HCT116 (cell line): Measurements from ENCODE around the gene HEXA. TPM values are rescaled to one million over a fixed set of nuclear protein-coding genes. Genes with fewer than 3 reads are reported as not detected.

Source experiments
- ATAC-seq: fragments of 200-7000 bp; cut with Tn5 transposase; 2 replicates; pipeline ENCODE4 v1.9.1; 2020; ENCODE audit warnings: mild to moderate bottlenecking, moderate library complexity
- BruUV-seq: library from RNA; stranded (reverse); fragments of 400-500 nt; replicated peaks from 2 replicates; lab custom pipeline; 2021; lab: Mats Ljungman, UMichigan
- CTCF ChIA-PET: fragments of 300-600 bp; sonication (Branson Sonifier 250); formaldehyde crosslinking; loops from one replicate; lab custom pipeline; 2021; ENCODE audit warnings: antibody characterized with exemption; lab: Charles Lee
- POLR2A ChIA-PET: fragments of 300-600, 350-600 bp; sonication (Branson Sonifier 250); formaldehyde crosslinking; loops from one replicate; lab custom pipeline; 2021; ENCODE audit warnings: antibody characterized with exemption; lab: Charles Lee
- RAD21 ChIA-PET, 2 experiments: fragments of 300-600 bp; sonication (Branson Sonifier 250); formaldehyde crosslinking; loops; one replicate each; lab custom pipeline; 2023; ENCODE audit warnings: low total read pairs in 2 of 2; ENCODE audit not compliant: uncharacterized antibody in 2 of 2, unreplicated experiment in 2 of 2, low non-redundant PET in 1 of 2; lab: Charles Lee
- DNase-seq: peaks from one replicate; pipeline ENCODE4 v3.0.0-alpha.2; 2010; ENCODE audit warnings: low read depth, low spot score
- H2AFZ ChIP-seq: fragments of 200-600 bp; shearing (Covaris generic), sonication (generic); 2 replicates; pipeline ENCODE4 v1.6.1; 2017; ENCODE audit warnings: low read depth, mixed run types, mixed read lengths, antibody characterized with exemption, low read length; ENCODE audit not compliant: poor library complexity, severe bottlenecking
- H3K27ac ChIP-seq: 2 replicates; pipeline ENCODE4 v1.5.1; 2012; ENCODE audit warnings: low read depth, low read length
- H3K27me3 ChIP-seq: fragments of 200-600 bp; sonication (generic); 2 replicates; pipeline ENCODE4 v1.6.1; 2016; ENCODE audit warnings: mixed run types, low read length, mixed read lengths; ENCODE audit not compliant: insufficient read depth
- H3K36me3 ChIP-seq, 2 experiments: fragments of 200-500 bp in 1 of 2; fragments of 200-600 bp in 1 of 2; sonication (Bioruptor generic) in 1 of 2; sonication (generic) in 1 of 2; 2 replicates each; pipeline versions ENCODE4 v1.5.1 to v1.6.1; 2014 to 2016; ENCODE audit warnings: low read length in 2 of 2, inconsistent platforms in 1 of 2, mixed read lengths in 1 of 2, mixed run types in 1 of 2; ENCODE audit not compliant: insufficient read depth in 2 of 2, control insufficient read depth in 1 of 2
- H3K4me1 ChIP-seq, 2 experiments: fragments of 200-600 bp in 1 of 2; sonication (generic) in 1 of 2; 2 replicates each; pipeline versions ENCODE4 v1.5.1 to v1.6.1; 2012 to 2017; ENCODE audit warnings: low read length in 2 of 2, inconsistent platforms in 1 of 2, mild to moderate bottlenecking in 1 of 2, mixed read lengths in 1 of 2, mixed run types in 1 of 2, moderate library complexity in 1 of 2; ENCODE audit not compliant: insufficient read depth in 2 of 2, control insufficient read depth in 1 of 2
- H3K4me2 ChIP-seq: fragments of 200-600 bp; sonication (generic); 2 replicates; pipeline ENCODE4 v1.6.1; 2017; ENCODE audit warnings: mixed run types, low read length, mixed read lengths
- H3K4me3 ChIP-seq, 2 experiments: fragments of 200-600 bp in 1 of 2; sonication (generic) in 1 of 2; replicated peaks in 1 of 2; 2 replicates each; pipeline ENCODE4 v1.5.1; 2011 to 2016; ENCODE audit warnings: low read length in 2 of 2, control low read depth in 1 of 2, low read depth in 1 of 2, mild to moderate bottlenecking in 1 of 2, mixed read lengths in 1 of 2, mixed run types in 1 of 2
- H3K79me2 ChIP-seq: fragments of 200-600 bp; sonication (generic); 2 replicates; pipeline ENCODE4 v1.6.1; 2017; ENCODE audit warnings: mild to moderate bottlenecking, mixed run types, low read length, moderate library complexity, mixed read lengths; ENCODE audit not compliant: insufficient read depth
- H3K9ac ChIP-seq: fragments of 200-600 bp; sonication (generic); 2 replicates; pipeline ENCODE4 v1.6.1; 2016; ENCODE audit warnings: low read length, mixed read lengths
- H3K9me2 ChIP-seq: fragments of 200-600 bp; sonication (generic), shearing (Covaris generic); 2 replicates; pipeline ENCODE4 v1.6.1; 2017; ENCODE audit warnings: mixed run types, mild to moderate bottlenecking, moderate library complexity; ENCODE audit not compliant: insufficient read depth
- H3K9me3 ChIP-seq, 2 experiments: fragments of 200-500 bp in 1 of 2; fragments of 200-600 bp in 1 of 2; sonication (Bioruptor generic) in 1 of 2; sonication (generic) in 1 of 2; 2 replicates each; pipeline ENCODE4 v1.6.1; 2014 to 2017; ENCODE audit warnings: low read length in 2 of 2, mixed read lengths in 2 of 2, inconsistent platforms in 1 of 2, low read depth in 1 of 2, mild to moderate bottlenecking in 1 of 2, mixed run types in 1 of 2, moderate library complexity in 1 of 2; ENCODE audit not compliant: control insufficient read depth in 1 of 2, insufficient read depth in 1 of 2
- H4K20me1 ChIP-seq: fragments of 200-600 bp; sonication (generic), shearing (Covaris generic); 2 replicates; pipeline ENCODE4 v1.6.1; 2017; ENCODE audit warnings: mixed run types, mild to moderate bottlenecking, moderate library complexity; ENCODE audit not compliant: insufficient read depth
- EGR1 ChIP-seq: IDR thresholded peaks from 2 replicates; pipeline ENCODE4 v1.6.1; 2012; ENCODE audit warnings: low read depth
- EZH2 ChIP-seq: fragments of 200-600 bp; sonication (generic); IDR thresholded peaks from 2 replicates; pipeline ENCODE4 v1.6.1; 2017; ENCODE audit warnings: antibody characterized with exemption, mixed run types
- POLR2AphosphoS5 ChIP-seq: IDR thresholded peaks from 2 replicates; pipeline ENCODE4 v1.6.1; 2011; ENCODE audit warnings: mild to moderate bottlenecking, low read depth, low read length, moderate library complexity
- RAD21 ChIP-seq: IDR thresholded peaks from 2 replicates; pipeline ENCODE4 v1.6.1; 2012; ENCODE audit warnings: low read depth, mild to moderate bottlenecking
- YY1 ChIP-seq: IDR thresholded peaks from 2 replicates; pipeline ENCODE4 v1.6.1; 2011; ENCODE audit warnings: low read length, low read depth, moderate library complexity, mild to moderate bottlenecking; ENCODE audit not compliant: insufficient replicate concordance; ENCODE audit errors: extremely low read depth
- ZFX ChIP-seq: fragments of 450-650 bp; IDR thresholded peaks from 2 replicates; pipeline ENCODE4 v1.6.1; 2017
- intact Hi-C: fragments of 100-400 bp; cut with micrococcal nuclease; formaldehyde crosslinking; loops from 2 replicates; pipeline ENCODE4 v1.10.0; 2022
- total RNA-seq: library from RNA; stranded (reverse); gene quantifications from one replicate; pipeline ENCODE4 v1.2.1, GENCODE V29; 2021; ENCODE audit not compliant: unreplicated experiment
- TF ChIP-seq, protein P1 (sequence below): IDR thresholded peaks from 2 replicates; pipeline ENCODE4 v1.6.1; 2011; ENCODE audit warnings: mild to moderate bottlenecking, low read length, moderate library complexity; ENCODE audit not compliant: insufficient replicate concordance; ENCODE audit errors: extremely low read depth
- TF ChIP-seq, protein P2 (sequence below), 3 experiments: fragments of 200-600 bp in 1 of 3; sonication (generic) in 1 of 3; IDR thresholded peaks in 2 of 3; conservative IDR thresholded peaks in 1 of 3; 2 replicates each; pipeline ENCODE4 v1.5.1; 2012 to 2017; ENCODE audit warnings: low read depth in 2 of 3, low read length in 2 of 3, antibody characterized with exemption in 1 of 3, borderline replicate concordance in 1 of 3, control low read depth in 1 of 3, mild to moderate bottlenecking in 1 of 3, mixed read lengths in 1 of 3, mixed run types in 1 of 3, moderate library complexity in 1 of 3; ENCODE audit not compliant: insufficient read depth in 1 of 3

Gene HEXA
- total RNA-seq, 1 experiment from 2014 or later: 57.1 TPM

DNA sequence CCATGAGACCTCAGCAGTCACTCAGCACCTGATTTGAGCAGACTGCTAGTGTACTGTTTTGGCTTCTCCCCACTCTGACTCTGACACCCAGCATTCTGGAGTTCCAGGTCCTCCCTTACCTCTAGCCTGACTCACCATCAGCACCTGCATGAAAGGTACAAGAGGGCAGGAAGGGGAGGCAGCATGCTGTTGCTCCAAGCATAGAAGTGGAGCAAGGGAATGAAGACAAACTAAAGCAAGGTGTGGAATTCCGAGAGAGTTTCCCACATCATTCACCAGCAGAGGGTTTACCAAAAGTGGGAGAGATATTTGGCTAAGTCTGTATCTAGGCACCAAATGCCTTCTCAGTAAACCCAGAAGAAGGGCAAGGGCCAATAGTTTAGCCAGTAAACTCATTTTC, 21.3 kb downstream of the HEXA start:
- intact Hi-C loops: no loop called here
- Histone ChIP-seq H3K79me2 (0 out of 2 replicates have a peak, but pooled peaks cover 9% of the 10 kb centered on the region), H3K4me1 (no peaks in the 10 kb centered on the region; a peak in 1 of 4 replicates), H3K27me3 (no peaks in the 10 kb centered on the region), H3K9me2 (no peaks in the 10 kb centered on the region), H3K36me3 (peaks cover 0 to 3% of the 10 kb centered on the region in 2 experiments; a peak in 2 of 4 replicates), H3K4me3 (no peak overlapping the region), H2AFZ (no peak overlapping the region), H4K20me1 (no peaks in the 10 kb centered on the region), H3K9me3 (no peaks in the 10 kb centered on the region), H3K9ac (no peak overlapping the region), H3K27ac (no peak overlapping the region), H3K4me2 (no peak overlapping the region)
- BruUV-seq: no TSS peak
- TF ChIP-seq ZFX (no peak), EZH2 (no peak), YY1 (no peak), EGR1 (no peak), RAD21 (no peak), POLR2AphosphoS5 (no peak)
- TF ChIP-seq, protein P1, sequence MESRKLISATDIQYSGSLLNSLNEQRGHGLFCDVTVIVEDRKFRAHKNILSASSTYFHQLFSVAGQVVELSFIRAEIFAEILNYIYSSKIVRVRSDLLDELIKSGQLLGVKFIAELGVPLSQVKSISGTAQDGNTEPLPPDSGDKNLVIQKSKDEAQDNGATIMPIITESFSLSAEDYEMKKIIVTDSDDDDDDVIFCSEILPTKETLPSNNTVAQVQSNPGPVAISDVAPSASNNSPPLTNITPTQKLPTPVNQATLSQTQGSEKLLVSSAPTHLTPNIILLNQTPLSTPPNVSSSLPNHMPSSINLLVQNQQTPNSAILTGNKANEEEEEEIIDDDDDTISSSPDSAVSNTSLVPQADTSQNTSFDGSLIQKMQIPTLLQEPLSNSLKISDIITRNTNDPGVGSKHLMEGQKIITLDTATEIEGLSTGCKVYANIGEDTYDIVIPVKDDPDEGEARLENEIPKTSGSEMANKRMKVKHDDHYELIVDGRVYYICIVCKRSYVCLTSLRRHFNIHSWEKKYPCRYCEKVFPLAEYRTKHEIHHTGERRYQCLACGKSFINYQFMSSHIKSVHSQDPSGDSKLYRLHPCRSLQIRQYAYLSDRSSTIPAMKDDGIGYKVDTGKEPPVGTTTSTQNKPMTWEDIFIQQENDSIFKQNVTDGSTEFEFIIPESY: no peak
- TF ChIP-seq, protein P2, sequence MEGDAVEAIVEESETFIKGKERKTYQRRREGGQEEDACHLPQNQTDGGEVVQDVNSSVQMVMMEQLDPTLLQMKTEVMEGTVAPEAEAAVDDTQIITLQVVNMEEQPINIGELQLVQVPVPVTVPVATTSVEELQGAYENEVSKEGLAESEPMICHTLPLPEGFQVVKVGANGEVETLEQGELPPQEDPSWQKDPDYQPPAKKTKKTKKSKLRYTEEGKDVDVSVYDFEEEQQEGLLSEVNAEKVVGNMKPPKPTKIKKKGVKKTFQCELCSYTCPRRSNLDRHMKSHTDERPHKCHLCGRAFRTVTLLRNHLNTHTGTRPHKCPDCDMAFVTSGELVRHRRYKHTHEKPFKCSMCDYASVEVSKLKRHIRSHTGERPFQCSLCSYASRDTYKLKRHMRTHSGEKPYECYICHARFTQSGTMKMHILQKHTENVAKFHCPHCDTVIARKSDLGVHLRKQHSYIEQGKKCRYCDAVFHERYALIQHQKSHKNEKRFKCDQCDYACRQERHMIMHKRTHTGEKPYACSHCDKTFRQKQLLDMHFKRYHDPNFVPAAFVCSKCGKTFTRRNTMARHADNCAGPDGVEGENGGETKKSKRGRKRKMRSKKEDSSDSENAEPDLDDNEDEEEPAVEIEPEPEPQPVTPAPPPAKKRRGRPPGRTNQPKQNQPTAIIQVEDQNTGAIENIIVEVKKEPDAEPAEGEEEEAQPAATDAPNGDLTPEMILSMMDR (IDR thresholded peaks at IDR 0.05 in 2 of 3, conservative IDR thresholded peaks at IDR 0.05 in 1 of 3; ENCODE audit: borderline replicate concordance in 1 of 3, insufficient read depth in 1 of 3, low read depth in 2 of 3, low read length in 2 of 3): no peak
- DNase-seq (no peak), ATAC-seq (no peak)
- CTCF ChIA-PET: no interaction called here
- POLR2A ChIA-PET: no interaction called here
- RAD21 ChIA-PET: no interaction called here
